ENCODE measurements around the gene PNN. TPM values are rescaled to one million over a fixed set of nuclear protein-coding genes. Genes with fewer than 3 reads are reported as not detected.
"Not testable (repeated sequence)": the region's sequence is repeated elsewhere in the genome, so short reads cannot be mapped to it uniquely, and the experiment has no call there.

PNN gene
- polyA plus RNA-seq, 1 donor from 2014 or later = 89.4 TPM

DNA sequence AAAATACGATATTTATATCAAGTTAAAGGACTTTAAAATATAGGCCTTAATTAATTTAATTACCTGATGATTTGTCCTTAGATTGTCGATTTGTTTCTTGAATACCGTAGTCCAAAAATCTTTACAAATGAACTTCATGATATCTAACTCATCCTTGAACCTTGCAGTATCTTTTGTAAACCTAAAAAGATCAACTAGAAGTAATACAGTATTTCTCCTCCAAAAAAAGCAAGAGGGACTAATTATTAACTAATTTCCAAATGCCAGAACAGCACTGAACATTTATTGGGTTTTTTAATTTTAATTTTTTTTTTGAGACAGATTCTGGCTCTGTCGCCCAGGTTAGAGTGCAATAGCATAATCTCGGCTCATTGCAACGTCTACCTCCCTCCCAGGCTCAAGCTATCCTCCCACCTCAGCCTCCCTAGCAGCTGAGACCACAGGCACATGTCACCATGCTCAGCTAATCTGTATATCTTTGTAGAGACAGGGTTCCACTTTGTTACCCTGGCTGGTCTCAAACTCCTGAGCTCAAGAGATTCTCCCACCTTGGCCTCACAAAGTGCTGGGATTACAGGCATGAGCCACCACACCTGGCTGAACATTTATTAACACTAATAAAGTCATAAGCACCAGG is 16.7 kb upstream of the PNN start:
- Histone ChIP-seq H3K9me2 (ENCODE audit: insufficient read depth, low read length) (no peaks in the 10 kb centered on the region), H3K4me2 (ENCODE audit: low read length) (no peak overlapping the region), H3K36me3 (ENCODE audit: insufficient read depth, low read length) (peaks cover 6% of the 10 kb centered on the region), H3K9me3 (ENCODE audit: low read length) (no peaks in the 10 kb centered on the region), H3K79me2 (replicated peaks; ENCODE audit: insufficient read depth, low read length) (peaks cover 10% of the 10 kb centered on the region), H3K27ac (ENCODE audit: low read length) (no peak overlapping the region), H3F3A (ENCODE audit: insufficient read depth, low read length, poor library complexity, severe bottlenecking) (no peaks in the 10 kb centered on the region), H3K9ac (ENCODE audit: low read length) (no peak overlapping the region), H2AFZ (ENCODE audit: low read depth, low read length) (no peak overlapping the region), H3K4me3 (ENCODE audit: low read length) (no peak overlapping the region), H4K20me1 (ENCODE audit: insufficient read depth) (no peaks in the 10 kb centered on the region), H3K27me3 (ENCODE audit: insufficient read depth, low read depth, low read length) (no peaks in the 10 kb centered on the region)
- no peak for TF ChIP-seq EP300 (conservative IDR thresholded peaks at IDR 0.05; ENCODE audit: poor library complexity, severe bottlenecking)
- no peak for TF ChIP-seq EZH2 (IDR thresholded peaks at IDR 0.05; ENCODE audit: borderline replicate concordance, insufficient read depth, low read length, poor library complexity, severe bottlenecking)
- no peak for TF ChIP-seq POLR2AphosphoS5 (IDR thresholded peaks at IDR 0.05)
- TF ChIP-seq MXI1 (conservative IDR thresholded peaks at IDR 0.05; ENCODE audit: poor library complexity, severe bottlenecking) = no peak
- no peak for TF ChIP-seq RAD21 (conservative IDR thresholded peaks at IDR 0.05)
- no peak for TF ChIP-seq SMC3 (conservative IDR thresholded peaks at IDR 0.05; ENCODE audit: poor library complexity)
- TF ChIP-seq TAF1 (IDR thresholded peaks at IDR 0.05; ENCODE audit: low read depth) = no peak
- TF ChIP-seq, protein P1, sequence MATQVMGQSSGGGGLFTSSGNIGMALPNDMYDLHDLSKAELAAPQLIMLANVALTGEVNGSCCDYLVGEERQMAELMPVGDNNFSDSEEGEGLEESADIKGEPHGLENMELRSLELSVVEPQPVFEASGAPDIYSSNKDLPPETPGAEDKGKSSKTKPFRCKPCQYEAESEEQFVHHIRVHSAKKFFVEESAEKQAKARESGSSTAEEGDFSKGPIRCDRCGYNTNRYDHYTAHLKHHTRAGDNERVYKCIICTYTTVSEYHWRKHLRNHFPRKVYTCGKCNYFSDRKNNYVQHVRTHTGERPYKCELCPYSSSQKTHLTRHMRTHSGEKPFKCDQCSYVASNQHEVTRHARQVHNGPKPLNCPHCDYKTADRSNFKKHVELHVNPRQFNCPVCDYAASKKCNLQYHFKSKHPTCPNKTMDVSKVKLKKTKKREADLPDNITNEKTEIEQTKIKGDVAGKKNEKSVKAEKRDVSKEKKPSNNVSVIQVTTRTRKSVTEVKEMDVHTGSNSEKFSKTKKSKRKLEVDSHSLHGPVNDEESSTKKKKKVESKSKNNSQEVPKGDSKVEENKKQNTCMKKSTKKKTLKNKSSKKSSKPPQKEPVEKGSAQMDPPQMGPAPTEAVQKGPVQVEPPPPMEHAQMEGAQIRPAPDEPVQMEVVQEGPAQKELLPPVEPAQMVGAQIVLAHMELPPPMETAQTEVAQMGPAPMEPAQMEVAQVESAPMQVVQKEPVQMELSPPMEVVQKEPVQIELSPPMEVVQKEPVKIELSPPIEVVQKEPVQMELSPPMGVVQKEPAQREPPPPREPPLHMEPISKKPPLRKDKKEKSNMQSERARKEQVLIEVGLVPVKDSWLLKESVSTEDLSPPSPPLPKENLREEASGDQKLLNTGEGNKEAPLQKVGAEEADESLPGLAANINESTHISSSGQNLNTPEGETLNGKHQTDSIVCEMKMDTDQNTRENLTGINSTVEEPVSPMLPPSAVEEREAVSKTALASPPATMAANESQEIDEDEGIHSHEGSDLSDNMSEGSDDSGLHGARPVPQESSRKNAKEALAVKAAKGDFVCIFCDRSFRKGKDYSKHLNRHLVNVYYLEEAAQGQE (IDR thresholded peaks at IDR 0.05; ENCODE audit: borderline replicate concordance) = no peak
- TF ChIP-seq, protein P2, sequence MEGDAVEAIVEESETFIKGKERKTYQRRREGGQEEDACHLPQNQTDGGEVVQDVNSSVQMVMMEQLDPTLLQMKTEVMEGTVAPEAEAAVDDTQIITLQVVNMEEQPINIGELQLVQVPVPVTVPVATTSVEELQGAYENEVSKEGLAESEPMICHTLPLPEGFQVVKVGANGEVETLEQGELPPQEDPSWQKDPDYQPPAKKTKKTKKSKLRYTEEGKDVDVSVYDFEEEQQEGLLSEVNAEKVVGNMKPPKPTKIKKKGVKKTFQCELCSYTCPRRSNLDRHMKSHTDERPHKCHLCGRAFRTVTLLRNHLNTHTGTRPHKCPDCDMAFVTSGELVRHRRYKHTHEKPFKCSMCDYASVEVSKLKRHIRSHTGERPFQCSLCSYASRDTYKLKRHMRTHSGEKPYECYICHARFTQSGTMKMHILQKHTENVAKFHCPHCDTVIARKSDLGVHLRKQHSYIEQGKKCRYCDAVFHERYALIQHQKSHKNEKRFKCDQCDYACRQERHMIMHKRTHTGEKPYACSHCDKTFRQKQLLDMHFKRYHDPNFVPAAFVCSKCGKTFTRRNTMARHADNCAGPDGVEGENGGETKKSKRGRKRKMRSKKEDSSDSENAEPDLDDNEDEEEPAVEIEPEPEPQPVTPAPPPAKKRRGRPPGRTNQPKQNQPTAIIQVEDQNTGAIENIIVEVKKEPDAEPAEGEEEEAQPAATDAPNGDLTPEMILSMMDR (IDR thresholded peaks at IDR 0.05; ENCODE audit: poor library complexity, severe bottlenecking) = no peak

DNA sequence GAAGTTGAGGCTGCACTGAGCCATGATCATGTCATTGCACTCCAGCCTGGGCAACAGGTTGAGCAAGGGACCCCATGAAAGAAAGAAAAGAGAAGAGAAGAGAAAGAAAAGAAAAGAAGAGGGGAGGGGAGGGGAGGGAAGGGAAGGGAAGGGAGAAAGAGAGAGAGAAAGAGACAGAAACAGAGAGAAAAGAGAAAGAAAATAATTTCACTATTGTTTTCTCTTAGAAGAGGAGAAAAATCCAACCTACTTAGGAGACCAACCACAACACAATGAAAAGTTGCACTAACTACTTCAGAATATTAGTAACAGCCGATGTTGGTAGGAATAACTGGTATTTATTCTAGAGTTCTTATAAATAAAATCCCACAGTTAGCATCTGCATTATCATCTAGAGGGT is 14.6 kb upstream of the PNN start:
- Histone ChIP-seq H3F3A (ENCODE audit: insufficient read depth, low read length, poor library complexity, severe bottlenecking) (no peaks in the 10 kb centered on the region), H3K27ac (ENCODE audit: low read length) (no peak overlapping the region), H2AFZ (ENCODE audit: low read depth, low read length) (no peak overlapping the region), H3K4me3 (ENCODE audit: low read length) (no peak overlapping the region), H3K9ac (ENCODE audit: low read length) (no peak overlapping the region), H3K27me3 (ENCODE audit: insufficient read depth, low read depth, low read length) (no peaks in the 10 kb centered on the region), H3K79me2 (replicated peaks; ENCODE audit: insufficient read depth, low read length) (peaks cover 10% of the 10 kb centered on the region), H4K20me1 (ENCODE audit: insufficient read depth) (no peaks in the 10 kb centered on the region), H3K36me3 (ENCODE audit: insufficient read depth, low read length) (peaks cover 6% of the 10 kb centered on the region), H3K9me2 (ENCODE audit: insufficient read depth, low read length) (no peaks in the 10 kb centered on the region), H3K9me3 (ENCODE audit: low read length) (no peaks in the 10 kb centered on the region), H3K4me2 (ENCODE audit: low read length) (no peak overlapping the region)
- TF ChIP-seq, protein P1 (IDR thresholded peaks at IDR 0.05; ENCODE audit: borderline replicate concordance) = no peak
- TF ChIP-seq TAF1 (IDR thresholded peaks at IDR 0.05; ENCODE audit: low read depth) = no peak
- TF ChIP-seq EP300 (conservative IDR thresholded peaks at IDR 0.05; ENCODE audit: poor library complexity, severe bottlenecking) = no peak
- TF ChIP-seq EZH2 (IDR thresholded peaks at IDR 0.05; ENCODE audit: borderline replicate concordance, insufficient read depth, low read length, poor library complexity, severe bottlenecking) = no peak
- no peak for TF ChIP-seq SMC3 (conservative IDR thresholded peaks at IDR 0.05; ENCODE audit: poor library complexity)
- TF ChIP-seq, protein P2 (IDR thresholded peaks at IDR 0.05; ENCODE audit: poor library complexity, severe bottlenecking) = no peak
- no peak for TF ChIP-seq RAD21 (conservative IDR thresholded peaks at IDR 0.05)
- TF ChIP-seq MXI1 (conservative IDR thresholded peaks at IDR 0.05; ENCODE audit: poor library complexity, severe bottlenecking) = no peak
- TF ChIP-seq POLR2AphosphoS5 (IDR thresholded peaks at IDR 0.05) = no peak

DNA sequence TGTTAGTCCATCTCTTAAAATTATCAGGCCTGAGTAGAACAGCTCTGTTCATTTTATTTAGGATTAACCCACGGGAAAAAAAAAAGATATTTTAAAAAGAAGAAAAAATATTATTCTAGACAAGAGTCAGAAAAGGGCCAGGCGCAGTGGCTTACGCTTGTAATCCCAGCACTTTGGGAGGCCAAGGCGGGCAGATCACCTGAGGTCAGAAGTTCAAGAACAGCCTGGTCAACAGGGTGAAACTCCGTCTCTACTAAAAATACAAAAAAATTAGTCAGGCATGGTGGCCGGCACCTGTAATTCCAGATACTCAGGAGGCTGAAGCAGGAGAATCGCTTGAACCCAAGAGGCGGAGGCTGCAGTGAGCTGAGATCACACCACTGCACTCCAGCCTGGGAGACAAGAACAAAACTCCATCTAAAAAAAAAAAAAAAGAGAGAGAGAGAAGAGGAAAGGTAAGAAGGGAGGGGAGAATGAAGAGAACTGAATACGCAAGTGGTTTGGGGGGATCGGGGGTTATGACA is 7.2 kb upstream of the PNN start:
- peak overlapping the region; percentile 85 for H3K4me2 ChIP-seq (ENCODE audit: low read length)

More for the DNA sequence above, 7.2 kb upstream of the PNN start:
- not testable (repeated sequence) for H3K27ac ChIP-seq (ENCODE audit: low read length); H3K9me2 ChIP-seq (ENCODE audit: insufficient read depth, low read length); H3F3A ChIP-seq (ENCODE audit: insufficient read depth, low read length, poor library complexity, severe bottlenecking); H3K9me3 ChIP-seq (ENCODE audit: low read length); H2AFZ ChIP-seq (ENCODE audit: low read depth, low read length); H3K27me3 ChIP-seq (ENCODE audit: insufficient read depth, low read depth, low read length); H3K9ac ChIP-seq (ENCODE audit: low read length); H3K36me3 ChIP-seq (ENCODE audit: insufficient read depth, low read length); H4K20me1 ChIP-seq (ENCODE audit: insufficient read depth)
- peaks cover 40% of the 10 kb centered on the region for H3K79me2 ChIP-seq (replicated peaks; ENCODE audit: insufficient read depth, low read length)
- peak overlapping the region; percentile 85 for H3K4me3 ChIP-seq (ENCODE audit: low read length)

All from neural cell (in vitro differentiated cells).